HG02588 (cell line): Measurements from ENCODE around the gene WNT8B.

ENCODE experiments used
- ATAC-seq: cut with Tn5 transposase; IDR thresholded peaks from one replicate; pipeline ENCODE4 v1.9.1; 2021; ENCODE audit warnings: mild to moderate bottlenecking, moderate library complexity; ENCODE audit not compliant: unreplicated experiment

The WNT8B gene

GRCh38 chr10:100462709-100463108, at the start of gene WNT8B:
Gene WNT8B (plus strand): TSS chr10:100463009. CDS start chr10:100463169, 160 bp downstream.
- no peak for ATAC-seq

GRCh38 chr10:100413173-100413572, 49.6 kb upstream of the WNT8B start:
- ATAC-seq, result no peak

GRCh38 chr10:100419911-100420449, 42.8 kb upstream of the WNT8B start:
- no peak for ATAC-seq

GRCh38 chr10:100427374-100427773, 35.4 kb upstream of the WNT8B start:
- ATAC-seq, result no peak

GRCh38 chr10:100433253-100434240, 29.3 kb upstream of the WNT8B start:
- ATAC-seq, result no peak

GRCh38 chr10:100436255-100436654, 26.6 kb upstream of the WNT8B start:
- ATAC-seq, result no peak

GRCh38 chr10:100438674-100439315, 24.0 kb upstream of the WNT8B start:
- no peak for ATAC-seq

- ATAC-seq, result no peak
Measured at GRCh38 chr10:100442548-100442947, 20.3 kb upstream of the WNT8B start.

- no peak for ATAC-seq
Measured at GRCh38 chr10:100446130-100446761, 16.6 kb upstream of the WNT8B start.

- ATAC-seq, result no peak
Measured at GRCh38 chr10:100447663-100448062, 15.1 kb upstream of the WNT8B start.

- no peak for ATAC-seq
Measured at GRCh38 chr10:100448951-100449350, 13.9 kb upstream of the WNT8B start.

- no peak for ATAC-seq
Measured at GRCh38 chr10:100468322-100468721, 5.5 kb downstream of the WNT8B start.

GRCh38 chr10:100468978-100469377, 6.2 kb downstream of the WNT8B start:
- no peak for ATAC-seq

GRCh38 chr10:100469756-100470155, 6.9 kb downstream of the WNT8B start:
- no peak for ATAC-seq

- no peak for ATAC-seq
Measured at GRCh38 chr10:100470367-100470766, 7.6 kb downstream of the WNT8B start.

- ATAC-seq, result no peak
Measured at GRCh38 chr10:100477970-100478369, 15.2 kb downstream of the WNT8B start.

- no peak for ATAC-seq
Measured at GRCh38 chr10:100479037-100479436, 16.2 kb downstream of the WNT8B start.

- ATAC-seq, result no peak
Measured at GRCh38 chr10:100480002-100480401, 17.2 kb downstream of the WNT8B start.

GRCh38 chr10:100481462-100482081, 18.8 kb downstream of the WNT8B start:
- peak; percentile 99 for ATAC-seq

GRCh38 chr10:100482181-100482833, 19.5 kb downstream of the WNT8B start:
- ATAC-seq, result no peak
